Caco-2 (cell line): Measurements from ENCODE around the gene UBE2J1. TPM values are rescaled to one million over a fixed set of nuclear protein-coding genes. Genes with fewer than 3 reads are reported as not detected.

Source experiments
- BruUV-seq: library from RNA; stranded (reverse); fragments of 400-500 nt; replicated peaks from 2 replicates; lab custom pipeline; 2021; lab: Mats Ljungman, UMichigan
- CTCF ChIA-PET: fragments of 300-600 bp; sonication (Branson Sonifier 250); formaldehyde crosslinking; loops from one replicate; lab custom pipeline; 2022; ENCODE audit warnings: antibody characterized with exemption; lab: Charles Lee
- POLR2A ChIA-PET: fragments of 300-600 bp; sonication (Branson Sonifier 250); formaldehyde crosslinking; loops from one replicate; lab custom pipeline; 2022; ENCODE audit warnings: antibody characterized with exemption; lab: Charles Lee
- DNase-seq, 2 experiments: peaks; one replicate each; pipeline versions ENCODE4 v3.0.0 to v3.0.0-alpha.2; 2020 to 2022
- H3K27me3 ChIP-seq: replicated peaks from 2 replicates; pipeline ENCODE4 v1.6.0; 2011; ENCODE audit warnings: low read length; ENCODE audit not compliant: control insufficient read depth, insufficient read depth
- H3K36me3 ChIP-seq: 2 replicates; pipeline ENCODE4 v1.5.1; 2011; ENCODE audit warnings: low read length; ENCODE audit not compliant: control insufficient read depth, insufficient read depth
- H3K4me1 ChIP-seq: fragments of 250-450 bp; sonication (Bioruptor Pico); 2 replicates; pipeline ENCODE4 v1.5.1; 2020; ENCODE audit warnings: mild to moderate bottlenecking
- H3K4me3 ChIP-seq: 2 replicates; pipeline ENCODE4 v1.5.1; 2011; ENCODE audit warnings: low read depth, mild to moderate bottlenecking, control low read depth, low read length
- H3K9me3 ChIP-seq: fragments of 250-450 bp; sonication (Bioruptor Pico); 2 replicates; pipeline ENCODE4 v1.5.1; 2020; ENCODE audit warnings: mild to moderate bottlenecking, moderate library complexity
- H3K27ac Mint-ChIP-seq: one replicate; pipeline ENCODE4 v1.8.0; 2022; ENCODE audit warnings: mixed read lengths; ENCODE audit not compliant: unreplicated experiment
- H3K27me3 Mint-ChIP-seq: one replicate; pipeline ENCODE4 v1.8.0; 2022; ENCODE audit warnings: mixed read lengths; ENCODE audit not compliant: insufficient read depth, unreplicated experiment
- H3K36me3 Mint-ChIP-seq: one replicate; pipeline ENCODE4 v1.8.0; 2022; ENCODE audit warnings: mild to moderate bottlenecking, mixed read lengths; ENCODE audit not compliant: insufficient read depth, unreplicated experiment
- H3K4me1 Mint-ChIP-seq: one replicate; pipeline ENCODE4 v1.8.0; 2022; ENCODE audit warnings: low read depth, mixed read lengths; ENCODE audit not compliant: unreplicated experiment
- H3K4me3 Mint-ChIP-seq: one replicate; pipeline ENCODE4 v1.8.0; 2022; ENCODE audit warnings: mild to moderate bottlenecking, moderate library complexity, mixed read lengths; ENCODE audit not compliant: unreplicated experiment
- H3K9me3 Mint-ChIP-seq: one replicate; pipeline ENCODE4 v1.8.0; 2022; ENCODE audit warnings: mixed read lengths; ENCODE audit not compliant: unreplicated experiment
- intact Hi-C: fragments of 100-400 bp; cut with micrococcal nuclease; formaldehyde crosslinking; loops from one replicate; pipeline ENCODE4 v1.10.0; 2022; ENCODE audit not compliant: unreplicated experiment
- total RNA-seq: library from RNA; stranded (reverse); gene quantifications from 2 replicates; pipeline ENCODE4 v1.2.3, GENCODE V29; 2022
- TF ChIP-seq, protein P1 (sequence below), 2 experiments: fragments of 200-600 bp in 1 of 2; IDR thresholded peaks; 1 replicate in 1 of 2; 2 replicates in 1 of 2; pipeline versions ENCODE4 v1.5.1 to v1.8.0; 2011 to 2022; ENCODE audit warnings: antibody characterized with exemption in 1 of 2, control low read depth in 1 of 2, inconsistent platforms in 1 of 2, low read depth in 1 of 2, low read length in 1 of 2, mild to moderate bottlenecking in 1 of 2, moderate library complexity in 1 of 2; ENCODE audit not compliant: insufficient read depth in 1 of 2, severe bottlenecking in 1 of 2, unreplicated experiment in 1 of 2

UBE2J1 gene
- total RNA-seq, 1 experiment from 2014 or later: 23.5 TPM

DNA sequence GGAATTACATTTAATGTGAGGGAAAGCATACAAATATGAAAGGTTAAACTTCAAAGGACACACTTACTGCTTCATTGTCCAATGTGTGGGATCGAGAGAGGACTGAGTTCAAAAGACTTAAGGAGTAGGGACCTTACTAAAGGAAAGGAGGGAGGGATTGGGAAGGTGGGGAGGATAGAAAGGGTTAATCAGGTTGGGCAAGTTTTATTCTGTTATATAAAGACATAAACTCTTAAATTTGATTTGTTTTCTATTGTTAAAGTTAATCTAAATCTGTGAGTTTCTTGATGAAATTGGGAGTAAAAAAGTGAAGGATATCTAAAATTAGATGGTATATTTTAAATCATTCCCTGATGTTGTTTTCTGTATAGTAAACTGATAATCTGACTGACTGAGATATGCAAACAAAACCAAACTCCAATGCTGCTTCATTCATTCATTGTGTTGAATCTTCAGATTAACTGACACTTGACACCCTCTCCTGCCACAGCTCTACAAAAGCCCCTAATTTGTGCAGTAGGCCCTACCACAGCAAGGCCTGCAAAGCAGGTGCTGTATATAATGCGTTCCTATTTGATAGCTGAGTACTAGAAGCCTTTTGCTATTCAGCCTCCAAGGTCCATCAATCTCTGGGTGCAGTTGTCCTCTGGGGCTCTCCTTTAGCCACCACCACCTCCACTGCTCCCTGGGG, 1.3 kb upstream of the UBE2J1 start:
- Mint-ChIP-seq H3K36me3 (peaks cover 12% of the 10 kb centered on the region), H3K4me1 (peaks cover 13% of the 10 kb centered on the region), H3K27ac (peak overlapping the region; percentile 82), H3K9me3 (no peaks in the 10 kb centered on the region), H3K4me3 (peak overlapping the region; percentile 96), H3K27me3 (no peaks in the 10 kb centered on the region)
- TF ChIP-seq, protein P1, sequence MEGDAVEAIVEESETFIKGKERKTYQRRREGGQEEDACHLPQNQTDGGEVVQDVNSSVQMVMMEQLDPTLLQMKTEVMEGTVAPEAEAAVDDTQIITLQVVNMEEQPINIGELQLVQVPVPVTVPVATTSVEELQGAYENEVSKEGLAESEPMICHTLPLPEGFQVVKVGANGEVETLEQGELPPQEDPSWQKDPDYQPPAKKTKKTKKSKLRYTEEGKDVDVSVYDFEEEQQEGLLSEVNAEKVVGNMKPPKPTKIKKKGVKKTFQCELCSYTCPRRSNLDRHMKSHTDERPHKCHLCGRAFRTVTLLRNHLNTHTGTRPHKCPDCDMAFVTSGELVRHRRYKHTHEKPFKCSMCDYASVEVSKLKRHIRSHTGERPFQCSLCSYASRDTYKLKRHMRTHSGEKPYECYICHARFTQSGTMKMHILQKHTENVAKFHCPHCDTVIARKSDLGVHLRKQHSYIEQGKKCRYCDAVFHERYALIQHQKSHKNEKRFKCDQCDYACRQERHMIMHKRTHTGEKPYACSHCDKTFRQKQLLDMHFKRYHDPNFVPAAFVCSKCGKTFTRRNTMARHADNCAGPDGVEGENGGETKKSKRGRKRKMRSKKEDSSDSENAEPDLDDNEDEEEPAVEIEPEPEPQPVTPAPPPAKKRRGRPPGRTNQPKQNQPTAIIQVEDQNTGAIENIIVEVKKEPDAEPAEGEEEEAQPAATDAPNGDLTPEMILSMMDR (IDR thresholded peaks at IDR 0.05; ENCODE audit: insufficient read depth in 1 of 2, low read depth in 1 of 2, low read length in 1 of 2, severe bottlenecking in 1 of 2, unreplicated experiment in 1 of 2): no peak
- POLR2A ChIA-PET: no interaction called here
- no peak for DNase-seq
- no TSS peak for BruUV-seq
- CTCF ChIA-PET: no interaction called here
- Histone ChIP-seq H3K36me3 (no peaks in the 10 kb centered on the region), H3K4me1 (peaks cover 14% of the 10 kb centered on the region), H3K9me3 (no peaks in the 10 kb centered on the region), H3K27me3 (no peaks in the 10 kb centered on the region), H3K4me3 (no peak overlapping the region)
- intact Hi-C loops: loop anchor here (5.0 kb wide), 1 partner anchor 42 kb away; no protein-coding TSS in a partner anchor

DNA sequence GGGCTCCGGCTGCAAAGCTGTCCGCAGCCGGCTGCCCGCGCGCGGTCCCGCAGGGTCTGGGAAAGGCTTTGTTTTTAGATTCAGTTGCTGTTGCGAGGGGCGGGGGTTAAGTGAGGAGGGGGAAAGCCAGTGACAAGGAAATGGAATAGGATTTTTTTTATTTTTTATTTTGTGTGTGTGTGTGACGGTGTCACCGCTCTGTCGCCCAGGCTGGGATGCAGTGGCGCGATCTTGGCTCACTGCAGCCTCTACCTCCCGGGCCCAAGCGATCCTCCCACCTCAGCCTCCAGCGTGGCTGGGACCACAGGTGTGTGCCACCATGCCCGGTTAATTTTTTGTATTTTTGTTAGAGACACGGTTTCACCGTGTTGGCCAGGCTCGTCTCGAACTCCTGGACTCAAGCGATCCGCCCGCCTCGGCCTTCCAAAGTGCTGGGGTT, 615 bp upstream of the UBE2J1 start:
- ChIA-PET POLR2A (interaction anchor here (0.7 to 1.0 kb wide), 2 partner anchors 15 to 199 kb away, joined by 3 to 5 read pairs; no protein-coding TSS in a partner anchor), CTCF (interaction anchor here (0.7 kb wide), 2 partner anchors 49 to 403 kb away, joined by 3 to 7 read pairs; no protein-coding TSS in a partner anchor)
- intact Hi-C loops: loop anchor here (5.0 kb wide), 1 partner anchor 41 kb away; no protein-coding TSS in a partner anchor
- TF ChIP-seq, protein P1 (IDR thresholded peaks at IDR 0.05; ENCODE audit: insufficient read depth in 1 of 2, low read depth in 1 of 2, low read length in 1 of 2, severe bottlenecking in 1 of 2, unreplicated experiment in 1 of 2): no peak
- Mint-ChIP-seq H3K4me3 (peak overlapping the region; percentile 96), H3K36me3 (peaks cover 12% of the 10 kb centered on the region), H3K4me1 (peaks cover 16% of the 10 kb centered on the region), H3K27ac (peak overlapping the region; percentile 82), H3K9me3 (no peaks in the 10 kb centered on the region), H3K27me3 (no peaks in the 10 kb centered on the region)
- Histone ChIP-seq H3K27me3 (no peaks in the 10 kb centered on the region), H3K4me1 (peaks cover 21% of the 10 kb centered on the region), H3K36me3 (no peaks in the 10 kb centered on the region), H3K4me3 (peak overlapping the region; percentile 92), H3K9me3 (no peaks in the 10 kb centered on the region)
- TSS peak; percentile 91 for BruUV-seq
- DNase-seq: no peak

- DNase-seq: no peak
- TF ChIP-seq, protein P1 (IDR thresholded peaks at IDR 0.05; ENCODE audit: insufficient read depth in 1 of 2, low read depth in 1 of 2, low read length in 1 of 2, severe bottlenecking in 1 of 2, unreplicated experiment in 1 of 2): no peak
- ChIA-PET POLR2A (interaction anchor here (0.6 to 1.2 kb wide), 2 partner anchors 40 to 118 kb away, joined by 3 to 7 read pairs; no protein-coding TSS in a partner anchor), CTCF (interaction anchor here (0.9 kb wide), 1 partner anchor 16 kb away, joined by 3 read pairs; no protein-coding TSS in a partner anchor)
- intact Hi-C loops: loop anchor here (5.0 kb wide), 1 partner anchor 39 kb away; no protein-coding TSS in a partner anchor
- Mint-ChIP-seq H3K27me3 (no peaks in the 10 kb centered on the region), H3K4me1 (peaks cover 23% of the 10 kb centered on the region), H3K27ac (peak overlapping the region; percentile 91), H3K4me3 (peak overlapping the region; percentile 96), H3K36me3 (peaks cover 12% of the 10 kb centered on the region), H3K9me3 (no peaks in the 10 kb centered on the region)
- Histone ChIP-seq H3K4me3 (peak overlapping the region; percentile 92), H3K4me1 (peaks cover 33% of the 10 kb centered on the region), H3K9me3 (no peaks in the 10 kb centered on the region), H3K36me3 (no peaks in the 10 kb centered on the region), H3K27me3 (no peaks in the 10 kb centered on the region)
- TSS peak; percentile 58 for BruUV-seq
Measured at GRCh38 chr6:89351671-89352277, 748 bp downstream of the UBE2J1 start.
